HG02610 (cell line): ENCODE results near the gene UNC45B.
"Not testable (repeated sequence)": the region's sequence is repeated elsewhere in the genome, so short reads cannot be mapped to it uniquely, and the experiment has no call there.

ENCODE experiments used
- ATAC-seq: cut with Tn5 transposase; IDR thresholded peaks from one replicate; pipeline ENCODE4 v1.9.1; 2021; ENCODE audit warnings: mild to moderate bottlenecking, moderate library complexity; ENCODE audit not compliant: unreplicated experiment

Gene UNC45B

DNA sequence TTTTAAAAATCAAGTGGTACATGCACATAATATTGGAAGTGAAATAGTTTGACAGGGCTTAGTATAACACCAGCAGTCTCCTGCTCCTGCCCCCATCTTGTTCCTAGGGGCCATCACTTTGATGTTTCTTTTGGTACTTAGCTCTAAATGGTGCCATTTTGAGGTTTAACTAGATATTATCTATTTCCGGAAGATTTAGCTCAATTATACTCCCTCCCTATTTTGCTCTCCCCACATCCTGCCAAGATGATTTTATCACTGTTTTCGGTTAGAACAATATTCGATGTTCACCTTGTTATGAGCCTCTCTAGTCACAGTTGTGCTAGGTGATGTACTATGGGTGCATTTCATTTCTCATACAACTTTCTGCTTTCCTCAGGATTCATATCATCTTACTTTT is 66.6 kb downstream of the UNC45B start:
- no peak for ATAC-seq

DNA sequence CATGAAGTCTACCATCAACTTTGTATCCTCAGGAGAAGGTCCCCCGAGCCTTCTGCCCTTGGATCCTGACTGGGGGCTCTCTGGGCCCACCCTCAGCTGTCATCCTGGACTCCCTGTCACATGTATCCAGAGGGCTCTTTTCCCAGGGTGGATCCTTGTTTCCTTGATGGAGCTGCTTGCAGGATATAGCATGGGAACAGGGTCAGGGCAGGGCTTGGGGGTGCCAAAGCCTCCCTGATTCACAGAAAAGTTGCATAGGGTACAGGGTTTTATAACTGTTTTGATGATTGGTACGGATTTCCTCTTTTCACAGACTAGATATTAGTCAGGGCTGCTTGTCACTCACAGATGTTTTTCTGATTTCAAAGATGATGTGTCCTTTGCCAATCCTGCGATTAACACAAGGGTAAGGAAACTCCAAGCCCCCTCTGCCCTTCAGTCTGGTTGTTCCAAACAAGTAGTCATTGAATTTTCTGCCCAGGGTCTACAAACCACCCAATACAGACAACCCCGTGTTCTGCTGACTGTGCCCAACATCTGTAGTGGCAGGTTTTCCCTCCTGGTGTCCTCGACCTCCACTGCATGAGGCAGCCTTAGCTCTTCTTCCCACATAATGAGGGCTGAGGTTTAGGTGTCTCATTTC is 67.1 kb downstream of the UNC45B start:
- no peak for ATAC-seq

- no peak for ATAC-seq
Measured at GRCh38 chr17:35217107-35217506, 69.5 kb downstream of the UNC45B start.

DNA sequence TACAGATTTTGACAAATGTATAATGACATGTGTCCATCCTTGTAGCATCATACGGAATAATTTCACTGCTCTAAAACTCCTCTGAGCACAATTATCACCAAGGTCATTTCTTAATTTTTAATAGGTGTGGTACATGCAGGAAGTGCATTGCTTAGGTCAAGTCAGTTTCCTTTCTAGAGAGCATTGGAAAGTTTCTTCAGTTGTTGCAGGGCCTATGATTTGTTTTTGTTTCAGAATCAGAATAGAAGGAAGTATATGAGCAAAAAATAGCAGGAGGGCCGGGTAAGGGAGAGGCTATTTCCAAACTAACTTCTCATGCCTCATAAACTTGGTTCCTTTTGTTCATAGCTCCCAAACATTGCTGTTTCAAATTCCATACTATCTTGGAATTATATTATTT is 71.3 kb downstream of the UNC45B start:
- no peak for ATAC-seq

DNA sequence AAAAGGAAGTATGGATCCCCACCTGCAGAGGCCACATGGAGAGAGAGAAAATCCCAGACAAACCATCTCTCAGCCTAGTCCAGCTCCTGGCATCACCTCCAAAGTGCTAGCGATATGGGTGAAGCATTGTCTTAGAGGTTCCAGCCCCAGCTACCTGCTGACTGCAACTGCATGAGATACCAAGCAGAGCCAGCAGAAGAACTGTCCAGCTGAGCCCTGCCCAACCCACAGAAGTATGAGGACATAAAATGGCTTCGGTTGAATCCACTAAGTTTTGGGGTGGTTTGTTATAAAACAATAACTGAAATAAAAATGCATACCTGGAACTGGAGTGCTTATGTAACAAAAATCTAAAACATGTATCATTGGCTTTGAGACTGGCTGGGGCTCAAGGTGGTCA is 74.8 kb downstream of the UNC45B start:
- ATAC-seq: no peak

GRCh38 chr17:35224436-35224835 is 76.8 kb downstream of the UNC45B start:
- ATAC-seq: no peak

DNA sequence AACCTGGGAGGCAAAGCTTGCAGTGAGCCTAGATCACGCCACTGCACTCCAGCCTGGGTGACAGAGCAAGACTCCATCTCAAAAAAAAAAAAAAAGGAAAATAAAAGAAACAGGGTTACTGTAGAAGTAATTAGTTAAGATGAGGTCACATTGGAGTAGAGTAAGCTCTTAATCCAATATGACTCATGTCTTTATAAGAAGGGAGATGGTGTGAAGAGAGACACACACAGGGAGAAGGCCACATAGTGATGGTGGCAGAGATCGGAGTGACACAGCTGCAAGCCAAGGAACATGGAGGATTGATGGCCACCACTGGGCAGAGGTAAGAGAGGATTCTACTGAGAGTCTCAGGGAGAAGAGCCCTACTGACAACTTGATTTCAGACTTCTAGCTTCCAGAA is 79.9 kb downstream of the UNC45B start:
- no peak for ATAC-seq

DNA sequence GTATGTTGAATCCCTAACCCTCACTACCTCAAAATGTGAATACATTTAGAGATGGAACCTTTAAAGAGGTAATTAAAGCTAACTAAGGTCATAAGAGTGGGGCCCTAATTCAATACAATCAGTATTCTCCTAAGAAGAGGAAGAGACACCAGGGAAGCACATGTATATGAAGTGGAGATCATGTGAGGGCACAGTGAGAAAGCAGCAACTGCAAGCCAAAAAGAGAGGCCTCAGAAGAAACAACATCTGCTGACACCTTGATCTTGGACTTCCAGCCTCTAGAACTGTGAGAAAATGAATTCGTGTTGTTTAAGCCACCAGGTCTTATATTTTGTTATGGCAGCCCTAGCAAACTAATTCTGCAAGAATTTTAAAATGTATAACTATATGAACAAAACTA is 82.0 kb downstream of the UNC45B start:
- ATAC-seq: no peak

- not testable (repeated sequence) for ATAC-seq
Measured at GRCh38 chr17:35234315-35234714, 86.7 kb downstream of the UNC45B start.

GRCh38 chr17:35235289-35235688 is 87.7 kb downstream of the UNC45B start:
- ATAC-seq: no peak

DNA sequence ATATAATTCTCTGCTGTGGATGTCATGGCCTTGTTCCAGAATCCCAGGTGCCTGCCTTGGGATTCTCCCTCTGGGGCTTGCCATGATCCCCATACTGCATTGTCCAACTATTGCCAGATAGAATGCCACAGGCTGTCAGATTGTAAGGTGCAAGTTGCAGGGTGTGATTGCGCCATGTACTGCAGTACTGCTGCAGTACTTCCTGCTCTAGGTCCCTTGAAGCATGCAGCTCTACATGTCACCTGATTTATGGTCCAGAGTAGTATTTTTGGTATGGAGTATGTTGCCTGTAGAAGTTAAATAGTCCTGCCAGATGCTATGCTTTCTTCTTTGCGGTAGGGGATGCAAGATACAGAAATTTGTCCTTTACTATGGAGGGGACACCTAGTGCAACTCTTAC is 88.3 kb downstream of the UNC45B start:
- no peak for ATAC-seq

DNA sequence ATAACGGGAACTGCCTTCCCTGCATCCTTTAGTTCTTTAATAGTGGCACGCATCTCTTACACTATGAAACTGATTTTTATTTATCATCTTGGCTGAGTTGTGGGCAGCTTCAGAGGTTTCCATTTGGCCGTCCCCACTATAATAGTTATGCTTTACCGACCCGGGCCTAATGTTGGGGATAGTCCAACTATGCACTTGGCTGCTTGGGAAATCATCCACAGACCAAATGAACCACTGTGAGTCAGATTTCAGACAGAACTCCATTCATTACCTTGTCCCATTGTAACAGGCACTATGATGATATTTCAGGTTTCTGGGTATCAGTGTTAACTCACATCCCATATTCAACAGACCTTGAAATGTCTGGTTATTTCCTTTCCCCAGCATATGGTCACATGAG is 89.2 kb downstream of the UNC45B start:
- no peak for ATAC-seq

GRCh38 chr17:35238821-35239220 is 91.2 kb downstream of the UNC45B start:
- ATAC-seq: no peak
